A673 (cell line): Measurements from ENCODE around the gene USP31. TPM values are rescaled to one million over a fixed set of nuclear protein-coding genes. Genes with fewer than 3 reads are reported as not detected.

Experiments
- BruUV-seq: library from RNA; stranded (reverse); fragments of 400-500 nt; replicated peaks from 2 replicates; lab custom pipeline; 2021; lab: Mats Ljungman, UMichigan
- CTCF ChIA-PET: fragments of 300-600 bp; sonication (Branson Sonifier 250); formaldehyde crosslinking; loops from one replicate; lab custom pipeline; 2022; ENCODE audit warnings: antibody characterized with exemption; lab: Charles Lee
- POLR2A ChIA-PET: fragments of 300-600 bp; sonication (Branson Sonifier 250); formaldehyde crosslinking; loops from one replicate; lab custom pipeline; 2022; ENCODE audit warnings: antibody characterized with exemption; ENCODE audit not compliant: low non-redundant PET; lab: Charles Lee
- DNase-seq: peaks from one replicate; pipeline ENCODE4 v3.0.0-alpha.2; 2015; ENCODE audit warnings: low spot score
- H3K27ac ChIP-seq: fragments of 200-600 bp; sonication (generic); 2 replicates; pipeline ENCODE4 v1.5.1; 2016; ENCODE audit warnings: mixed run types, low read depth, mild to moderate bottlenecking, mixed read lengths, antibody characterized with exemption, low read length; ENCODE audit not compliant: poor library complexity, severe bottlenecking
- H3K27me3 ChIP-seq: fragments of 200-600 bp; sonication (generic); replicated peaks from 2 replicates; pipeline ENCODE4 v1.6.1; 2017; ENCODE audit warnings: mixed run types, low read depth, mild to moderate bottlenecking, mixed read lengths, antibody characterized with exemption, low read length; ENCODE audit not compliant: insufficient read depth, poor library complexity
- H3K36me3 ChIP-seq: fragments of 200-600 bp; sonication (generic); 2 replicates; pipeline ENCODE4 v1.6.1; 2016; ENCODE audit warnings: mixed run types, mild to moderate bottlenecking, mixed read lengths, antibody characterized with exemption, low read length; ENCODE audit not compliant: insufficient read depth, poor library complexity, severe bottlenecking
- H3K4me1 ChIP-seq: fragments of 200-600 bp; sonication (generic); 2 replicates; pipeline ENCODE4 v1.6.1; 2017; ENCODE audit warnings: mixed run types, mild to moderate bottlenecking, mixed read lengths, antibody characterized with exemption, low read length; ENCODE audit not compliant: insufficient read depth, poor library complexity, severe bottlenecking
- H3K4me3 ChIP-seq: fragments of 200-600 bp; sonication (generic); 2 replicates; pipeline ENCODE4 v1.5.1; 2016; ENCODE audit warnings: low read depth, mixed run types, mild to moderate bottlenecking, mixed read lengths, low read length; ENCODE audit not compliant: poor library complexity, severe bottlenecking
- H3K9me3 ChIP-seq: fragments of 200-600 bp; sonication (generic); 2 replicates; pipeline ENCODE4 v1.6.1; 2016; ENCODE audit warnings: mixed run types, low read depth, mild to moderate bottlenecking, mixed read lengths, antibody characterized with exemption, low read length; ENCODE audit not compliant: poor library complexity, severe bottlenecking
- EZH2 ChIP-seq: fragments of 200-600 bp; sonication (generic); IDR thresholded peaks from 2 replicates; pipeline ENCODE4 v1.6.1; 2017; ENCODE audit warnings: borderline replicate concordance, low read depth, mild to moderate bottlenecking, mixed read lengths, antibody characterized with exemption, low read length; ENCODE audit not compliant: poor library complexity, severe bottlenecking
- intact Hi-C: fragments of 100-400 bp; cut with micrococcal nuclease; formaldehyde crosslinking; loops from one replicate; pipeline ENCODE4 v1.10.0; 2022; ENCODE audit not compliant: unreplicated experiment
- total RNA-seq: library from RNA; stranded (reverse); gene quantifications from 2 replicates; pipeline ENCODE4 v1.2.3, GENCODE V29; 2021
- TF ChIP-seq, protein P1 (sequence below): fragments of 300-800, 200-600 bp; sonication (generic); conservative IDR thresholded peaks from 2 replicates; pipeline ENCODE4 v1.5.1; 2017; ENCODE audit warnings: low read depth, mild to moderate bottlenecking, antibody characterized with exemption, low read length, moderate library complexity, mixed read lengths

The USP31 gene
- total RNA-seq, 1 experiment from 2014 or later, result 34.4 TPM

- Histone ChIP-seq H3K4me3 (no peak overlapping the region), H3K4me1 (no peaks in the 10 kb centered on the region), H3K36me3 (peaks cover 8% of the 10 kb centered on the region), H3K9me3 (no peaks in the 10 kb centered on the region), H3K27me3 (no peaks in the 10 kb centered on the region), H3K27ac (no peak overlapping the region)
- TF ChIP-seq, protein P1, sequence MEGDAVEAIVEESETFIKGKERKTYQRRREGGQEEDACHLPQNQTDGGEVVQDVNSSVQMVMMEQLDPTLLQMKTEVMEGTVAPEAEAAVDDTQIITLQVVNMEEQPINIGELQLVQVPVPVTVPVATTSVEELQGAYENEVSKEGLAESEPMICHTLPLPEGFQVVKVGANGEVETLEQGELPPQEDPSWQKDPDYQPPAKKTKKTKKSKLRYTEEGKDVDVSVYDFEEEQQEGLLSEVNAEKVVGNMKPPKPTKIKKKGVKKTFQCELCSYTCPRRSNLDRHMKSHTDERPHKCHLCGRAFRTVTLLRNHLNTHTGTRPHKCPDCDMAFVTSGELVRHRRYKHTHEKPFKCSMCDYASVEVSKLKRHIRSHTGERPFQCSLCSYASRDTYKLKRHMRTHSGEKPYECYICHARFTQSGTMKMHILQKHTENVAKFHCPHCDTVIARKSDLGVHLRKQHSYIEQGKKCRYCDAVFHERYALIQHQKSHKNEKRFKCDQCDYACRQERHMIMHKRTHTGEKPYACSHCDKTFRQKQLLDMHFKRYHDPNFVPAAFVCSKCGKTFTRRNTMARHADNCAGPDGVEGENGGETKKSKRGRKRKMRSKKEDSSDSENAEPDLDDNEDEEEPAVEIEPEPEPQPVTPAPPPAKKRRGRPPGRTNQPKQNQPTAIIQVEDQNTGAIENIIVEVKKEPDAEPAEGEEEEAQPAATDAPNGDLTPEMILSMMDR, result no peak
- no peak for TF ChIP-seq EZH2
- no TSS peak for BruUV-seq
- no peak for DNase-seq
- ChIA-PET CTCF (interaction anchor here (0.5 kb wide), 1 partner anchor 168 kb away, joined by 5 read pairs; no protein-coding TSS in a partner anchor), POLR2A (no interaction called here)
- intact Hi-C loops, result loop anchor here (10.0 kb wide), 1 partner anchor 372 kb away; no protein-coding TSS in a partner anchor
These were observed 86.7 kb downstream of the USP31 start for GRCh38 chr16:23062524-23062923.

DNA sequence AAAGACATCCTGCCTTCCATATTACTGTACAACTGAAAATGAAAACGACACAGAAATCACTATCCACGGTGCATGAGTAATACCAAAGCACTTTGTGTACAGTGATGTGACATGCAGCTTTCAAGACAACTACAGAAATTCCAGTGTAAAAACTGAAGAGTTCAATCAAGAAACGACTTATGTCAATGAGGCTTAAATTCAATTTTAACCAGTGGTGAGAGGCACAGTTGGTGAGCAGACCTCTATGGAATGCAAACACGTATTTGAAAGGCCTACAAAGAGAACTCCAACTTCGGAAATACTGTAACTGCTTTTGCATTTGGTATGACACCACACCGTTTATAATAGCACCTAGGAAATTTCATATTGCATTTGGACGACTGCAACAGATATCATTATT is 87.6 kb downstream of the USP31 start:
- POLR2A ChIA-PET, result no interaction called here
- no TSS peak for BruUV-seq
- no peak for DNase-seq

GRCh38 chr16:23060458-23061320 is 88.6 kb downstream of the USP31 start:
- intact Hi-C loops, result loop anchor here (2.0 to 10.0 kb wide), 2 partner anchors 162 to 374 kb away; no protein-coding TSS in a partner anchor
- BruUV-seq, result no TSS peak
- no peaks in the 10 kb centered on the region for H3K36me3 ChIP-seq
- no peak overlapping the region for H3K4me3 ChIP-seq
- H3K27me3 ChIP-seq, result no peaks in the 10 kb centered on the region
- no peak overlapping the region for H3K27ac ChIP-seq
- CTCF ChIA-PET, result interaction anchor here (0.6 to 0.9 kb wide), 2 partner anchors 162 kb away, joined by 3 to 5 read pairs; no protein-coding TSS in a partner anchor
- no peaks in the 10 kb centered on the region for H3K4me1 ChIP-seq
- peak; percentile 83 for DNase-seq
- POLR2A ChIA-PET, result no interaction called here
- no peaks in the 10 kb centered on the region for H3K9me3 ChIP-seq
- TF ChIP-seq EZH2, result no peak
- TF ChIP-seq, protein P1, result peak; percentile 86

More for the DNA sequence above, 87.6 kb downstream of the USP31 start:
- H3K36me3 ChIP-seq, result peaks cover 3% of the 10 kb centered on the region
- no peak overlapping the region for H3K27ac ChIP-seq
- H3K27me3 ChIP-seq, result no peaks in the 10 kb centered on the region
- no peaks in the 10 kb centered on the region for H3K4me1 ChIP-seq
- no peaks in the 10 kb centered on the region for H3K9me3 ChIP-seq
- TF ChIP-seq, protein P1, result no peak
- no peak for TF ChIP-seq EZH2
- intact Hi-C loops, result loop anchor here (2.0 to 10.0 kb wide), 2 partner anchors 163 to 373 kb away; no protein-coding TSS in a partner anchor
- H3K4me3 ChIP-seq, result no peak overlapping the region
- CTCF ChIA-PET, result no interaction called here
